ENCODE results near the gene HYLS1.

DNA sequence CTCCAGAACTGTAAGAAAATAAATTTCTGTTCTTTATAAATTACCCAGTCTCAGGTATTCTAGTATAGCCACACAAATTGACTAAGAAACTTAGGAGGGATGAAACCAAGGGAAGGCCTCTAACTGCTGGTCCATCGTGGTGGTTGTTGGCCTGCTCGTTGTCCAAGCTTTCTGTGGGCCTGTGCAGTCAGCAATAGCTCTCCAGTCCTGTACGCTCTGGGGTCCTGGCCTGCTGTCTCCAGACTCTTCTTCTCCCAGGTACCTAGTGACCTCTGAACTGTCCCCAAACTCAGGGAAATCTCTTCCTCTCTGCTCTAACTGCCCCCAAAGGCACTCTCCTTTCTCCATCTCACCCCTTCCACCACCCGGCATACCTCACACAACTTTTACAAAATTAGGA is 52.7 kb downstream of the HYLS1 start:
- TF ChIP-seq CREB1 (IDR thresholded peaks at IDR 0.05; ENCODE audit: low read depth) (no peak), EP300 (IDR thresholded peaks at IDR 0.05; ENCODE audit: borderline replicate concordance) (no peak), TAF1 (IDR thresholded peaks at IDR 0.05; ENCODE audit: low read depth) (no peak), TCF12 (IDR thresholded peaks at IDR 0.05; ENCODE audit: low read depth) (no peak), NFIC (IDR thresholded peaks at IDR 0.05) (no peak), YY1 (IDR thresholded peaks at IDR 0.05; ENCODE audit: low read depth) (no peak), EGR1 (IDR thresholded peaks at IDR 0.05) (no peak), CEBPB (IDR thresholded peaks at IDR 0.05) (no peak), ZBTB7A (IDR thresholded peaks at IDR 0.05; ENCODE audit: low read depth) (no peak)
- TF ChIP-seq, protein P1, sequence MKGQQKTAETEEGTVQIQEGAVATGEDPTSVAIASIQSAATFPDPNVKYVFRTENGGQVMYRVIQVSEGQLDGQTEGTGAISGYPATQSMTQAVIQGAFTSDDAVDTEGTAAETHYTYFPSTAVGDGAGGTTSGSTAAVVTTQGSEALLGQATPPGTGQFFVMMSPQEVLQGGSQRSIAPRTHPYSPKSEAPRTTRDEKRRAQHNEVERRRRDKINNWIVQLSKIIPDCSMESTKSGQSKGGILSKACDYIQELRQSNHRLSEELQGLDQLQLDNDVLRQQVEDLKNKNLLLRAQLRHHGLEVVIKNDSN (IDR thresholded peaks at IDR 0.05): no peak
- TF ChIP-seq, protein P2, sequence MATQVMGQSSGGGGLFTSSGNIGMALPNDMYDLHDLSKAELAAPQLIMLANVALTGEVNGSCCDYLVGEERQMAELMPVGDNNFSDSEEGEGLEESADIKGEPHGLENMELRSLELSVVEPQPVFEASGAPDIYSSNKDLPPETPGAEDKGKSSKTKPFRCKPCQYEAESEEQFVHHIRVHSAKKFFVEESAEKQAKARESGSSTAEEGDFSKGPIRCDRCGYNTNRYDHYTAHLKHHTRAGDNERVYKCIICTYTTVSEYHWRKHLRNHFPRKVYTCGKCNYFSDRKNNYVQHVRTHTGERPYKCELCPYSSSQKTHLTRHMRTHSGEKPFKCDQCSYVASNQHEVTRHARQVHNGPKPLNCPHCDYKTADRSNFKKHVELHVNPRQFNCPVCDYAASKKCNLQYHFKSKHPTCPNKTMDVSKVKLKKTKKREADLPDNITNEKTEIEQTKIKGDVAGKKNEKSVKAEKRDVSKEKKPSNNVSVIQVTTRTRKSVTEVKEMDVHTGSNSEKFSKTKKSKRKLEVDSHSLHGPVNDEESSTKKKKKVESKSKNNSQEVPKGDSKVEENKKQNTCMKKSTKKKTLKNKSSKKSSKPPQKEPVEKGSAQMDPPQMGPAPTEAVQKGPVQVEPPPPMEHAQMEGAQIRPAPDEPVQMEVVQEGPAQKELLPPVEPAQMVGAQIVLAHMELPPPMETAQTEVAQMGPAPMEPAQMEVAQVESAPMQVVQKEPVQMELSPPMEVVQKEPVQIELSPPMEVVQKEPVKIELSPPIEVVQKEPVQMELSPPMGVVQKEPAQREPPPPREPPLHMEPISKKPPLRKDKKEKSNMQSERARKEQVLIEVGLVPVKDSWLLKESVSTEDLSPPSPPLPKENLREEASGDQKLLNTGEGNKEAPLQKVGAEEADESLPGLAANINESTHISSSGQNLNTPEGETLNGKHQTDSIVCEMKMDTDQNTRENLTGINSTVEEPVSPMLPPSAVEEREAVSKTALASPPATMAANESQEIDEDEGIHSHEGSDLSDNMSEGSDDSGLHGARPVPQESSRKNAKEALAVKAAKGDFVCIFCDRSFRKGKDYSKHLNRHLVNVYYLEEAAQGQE (IDR thresholded peaks at IDR 0.05; ENCODE audit: low read depth): no peak

All from Ishikawa (cell line).